ENCODE data around the gene NUFIP1. TPM values are rescaled to one million over a fixed set of nuclear protein-coding genes. Genes with fewer than 3 reads are reported as not detected.

NUFIP1 gene
- total RNA-seq, 6 experiments from 2014 or later = 1.1 to 2.3 (median 2.0) TPM

DNA sequence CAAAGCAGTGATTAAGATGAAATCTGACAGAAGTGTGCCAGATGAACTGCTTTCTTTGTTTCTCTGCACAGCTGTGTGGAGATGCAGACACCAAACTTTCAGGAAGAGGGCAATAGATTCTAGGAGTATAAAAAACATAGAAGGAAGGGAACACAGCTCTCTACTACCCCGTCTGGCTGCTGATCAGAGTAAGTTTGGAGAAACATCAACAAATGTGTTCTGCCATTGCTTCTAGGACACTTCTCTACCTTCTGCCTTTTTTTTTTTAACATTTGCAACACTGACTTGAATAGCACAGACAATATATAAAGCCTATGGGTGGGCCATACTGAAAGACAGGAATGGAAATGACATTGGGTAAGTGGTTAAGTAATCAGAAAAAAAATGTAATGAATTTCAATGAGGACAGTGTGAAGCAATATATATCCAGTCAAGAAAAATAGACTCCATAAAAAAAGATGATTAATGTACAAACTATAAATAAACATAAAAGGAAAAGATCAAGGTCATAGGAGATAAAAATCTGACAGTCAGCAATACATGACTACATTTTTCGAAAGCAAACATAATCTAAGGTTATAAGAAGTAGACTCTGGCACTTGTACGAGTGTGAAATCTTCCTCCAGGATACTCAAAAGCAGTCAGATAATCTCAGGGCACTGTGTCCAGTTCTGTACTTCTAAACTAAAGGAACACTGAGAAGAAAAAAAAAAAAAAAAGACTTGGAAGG, 21.4 kb downstream of the NUFIP1 start:
- H3K36me3 ChIP-seq = peaks cover 0 to 23% (median 0%) of the 10 kb centered on the region in 4 donors
- intact Hi-C loops (cut with DNase I) = no loop called here
- WGBS (ENCODE audit: insufficient coverage, low coverage, low lambda C conversion rate, missing lambda C conversion rate) = 42% methylated on average over 3 of the region's 3 CpGs
- H3K4me3 ChIP-seq = no peak overlapping the region
- no peaks in the 10 kb centered on the region for H3K27me3 ChIP-seq
- H3K9me3 ChIP-seq = no peaks in the 10 kb centered on the region
- peak in 1 of 4 donors; percentile 17 for ATAC-seq
- H3K4me1 ChIP-seq = no peaks in the 10 kb centered on the region
- H3K27ac ChIP-seq = no peak overlapping the region
- TF ChIP-seq, protein P1, sequence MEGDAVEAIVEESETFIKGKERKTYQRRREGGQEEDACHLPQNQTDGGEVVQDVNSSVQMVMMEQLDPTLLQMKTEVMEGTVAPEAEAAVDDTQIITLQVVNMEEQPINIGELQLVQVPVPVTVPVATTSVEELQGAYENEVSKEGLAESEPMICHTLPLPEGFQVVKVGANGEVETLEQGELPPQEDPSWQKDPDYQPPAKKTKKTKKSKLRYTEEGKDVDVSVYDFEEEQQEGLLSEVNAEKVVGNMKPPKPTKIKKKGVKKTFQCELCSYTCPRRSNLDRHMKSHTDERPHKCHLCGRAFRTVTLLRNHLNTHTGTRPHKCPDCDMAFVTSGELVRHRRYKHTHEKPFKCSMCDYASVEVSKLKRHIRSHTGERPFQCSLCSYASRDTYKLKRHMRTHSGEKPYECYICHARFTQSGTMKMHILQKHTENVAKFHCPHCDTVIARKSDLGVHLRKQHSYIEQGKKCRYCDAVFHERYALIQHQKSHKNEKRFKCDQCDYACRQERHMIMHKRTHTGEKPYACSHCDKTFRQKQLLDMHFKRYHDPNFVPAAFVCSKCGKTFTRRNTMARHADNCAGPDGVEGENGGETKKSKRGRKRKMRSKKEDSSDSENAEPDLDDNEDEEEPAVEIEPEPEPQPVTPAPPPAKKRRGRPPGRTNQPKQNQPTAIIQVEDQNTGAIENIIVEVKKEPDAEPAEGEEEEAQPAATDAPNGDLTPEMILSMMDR (IDR thresholded peaks at IDR 0.05) = peak in 1 of 4 donors; percentile 8
- TF ChIP-seq POLR2A (IDR thresholded peaks at IDR 0.05) = no peak
- DNase-seq = no peak

DNA sequence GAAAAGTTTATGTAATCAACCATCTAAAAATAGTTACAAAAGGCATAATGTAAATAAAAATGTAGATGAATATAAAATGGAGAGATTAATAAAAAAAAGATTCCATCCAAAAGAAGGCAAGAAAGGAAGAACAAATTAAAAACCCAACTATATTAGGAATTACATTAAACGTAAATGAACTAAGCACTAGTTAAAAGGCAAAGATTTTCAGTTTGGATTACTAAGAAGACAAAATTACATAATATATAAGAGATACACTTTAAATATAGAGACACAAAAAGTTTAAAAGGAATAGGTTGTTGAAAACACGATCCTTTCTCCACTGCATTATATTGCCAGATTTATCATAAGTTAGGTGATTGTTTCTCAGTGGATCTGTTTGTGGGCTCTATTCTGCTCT, 27.3 kb downstream of the NUFIP1 start:
- DNase-seq (no peak), ATAC-seq (no peak)
- intact Hi-C loops (cut with DNase I) = no loop called here
- H3K4me3 ChIP-seq = no peak overlapping the region
- peaks cover 0 to 7% (median 0%) of the 10 kb centered on the region in 4 donors for H3K9me3 ChIP-seq
- TF ChIP-seq, protein P1 (IDR thresholded peaks at IDR 0.05) = no peak
- no peak for TF ChIP-seq POLR2A (IDR thresholded peaks at IDR 0.05)
- no peaks in the 10 kb centered on the region for H3K4me1 ChIP-seq
- H3K27ac ChIP-seq = no peak overlapping the region
- H3K36me3 ChIP-seq = peaks cover 0 to 18% (median 0%) of the 10 kb centered on the region in 4 donors
- 83% methylated on average over 2 of the region's 2 CpGs for WGBS (ENCODE audit: insufficient coverage, low coverage, low lambda C conversion rate, missing lambda C conversion rate)
- no peaks in the 10 kb centered on the region for H3K27me3 ChIP-seq

DNA sequence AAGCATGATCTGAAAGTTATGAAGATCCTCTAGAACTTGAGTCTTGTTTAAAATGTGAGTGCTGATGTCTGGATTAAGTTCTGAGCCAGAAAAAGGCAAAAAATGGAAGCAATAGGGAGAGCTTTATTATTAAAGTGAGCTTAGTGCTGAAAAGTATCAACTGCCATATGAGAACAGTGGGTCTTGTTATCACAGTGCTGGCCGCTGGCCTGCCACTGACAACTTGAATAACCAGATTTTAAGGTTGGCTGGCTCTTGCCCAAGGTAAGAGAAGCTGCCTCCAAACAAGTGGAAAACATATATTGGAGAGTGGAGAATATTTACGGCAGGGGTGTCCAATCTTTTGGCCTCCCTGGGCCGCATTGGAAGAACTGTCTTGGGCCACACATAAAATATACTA, 33.9 kb downstream of the NUFIP1 start:
- ATAC-seq = no peak
- Histone ChIP-seq H3K4me3 (no peak overlapping the region), H3K9me3 (no peaks in the 10 kb centered on the region), H3K27ac (no peak overlapping the region), H3K36me3 (no peaks in the 10 kb centered on the region), H3K27me3 (no peaks in the 10 kb centered on the region), H3K4me1 (no peaks in the 10 kb centered on the region)
- TF ChIP-seq, protein P1 (IDR thresholded peaks at IDR 0.05) = no peak
- TF ChIP-seq POLR2A (IDR thresholded peaks at IDR 0.05) = no peak
- 87% methylated on average over 3 of the region's 3 CpGs for WGBS (ENCODE audit: insufficient coverage, low coverage, low lambda C conversion rate, missing lambda C conversion rate)
- no peak for DNase-seq
- intact Hi-C loops (cut with DNase I) = no loop called here

DNA sequence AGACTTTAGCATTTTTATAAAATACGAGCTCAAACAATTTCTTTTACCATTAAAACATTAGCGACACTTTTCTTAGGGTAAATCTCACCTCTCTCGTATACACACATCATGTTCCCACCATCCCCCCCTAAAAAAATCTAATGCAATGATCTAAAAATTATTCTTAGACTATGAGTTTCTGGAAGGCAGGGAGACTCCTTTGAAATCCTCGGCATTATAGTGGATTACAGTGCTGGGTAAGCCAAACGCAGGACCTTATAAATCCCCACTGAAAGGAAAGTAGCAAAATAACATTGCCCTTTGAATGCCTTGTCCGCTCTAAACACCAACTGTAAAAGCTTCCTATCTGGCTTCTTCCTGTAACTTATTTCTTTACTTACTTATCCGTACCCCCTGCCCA, 35.0 kb downstream of the NUFIP1 start:
- no peak overlapping the region for H3K4me3 ChIP-seq
- intact Hi-C loops (cut with DNase I) = no loop called here
- WGBS (ENCODE audit: insufficient coverage, low coverage, low lambda C conversion rate, missing lambda C conversion rate) = 91% methylated on average over 7 of the region's 7 CpGs
- no peaks in the 10 kb centered on the region for H3K4me1 ChIP-seq
- DNase-seq (no peak), ATAC-seq (no peak)
- H3K27me3 ChIP-seq = no peaks in the 10 kb centered on the region
- no peak overlapping the region for H3K27ac ChIP-seq
- no peak for TF ChIP-seq POLR2A (IDR thresholded peaks at IDR 0.05)
- TF ChIP-seq, protein P1 (IDR thresholded peaks at IDR 0.05) = no peak
- H3K9me3 ChIP-seq = no peaks in the 10 kb centered on the region
- H3K36me3 ChIP-seq = no peaks in the 10 kb centered on the region

All from right lobe of liver (tissue), 6 donors.